Measurements from ENCODE around the gene OCEL1. TPM values are rescaled to one million over a fixed set of nuclear protein-coding genes. Genes with fewer than 3 reads are reported as not detected.

The OCEL1 gene
- total and polyA plus RNA-seq, 7 experiments from 2014 or later = 21.8 to 41.1 (median 31.2) TPM

DNA sequence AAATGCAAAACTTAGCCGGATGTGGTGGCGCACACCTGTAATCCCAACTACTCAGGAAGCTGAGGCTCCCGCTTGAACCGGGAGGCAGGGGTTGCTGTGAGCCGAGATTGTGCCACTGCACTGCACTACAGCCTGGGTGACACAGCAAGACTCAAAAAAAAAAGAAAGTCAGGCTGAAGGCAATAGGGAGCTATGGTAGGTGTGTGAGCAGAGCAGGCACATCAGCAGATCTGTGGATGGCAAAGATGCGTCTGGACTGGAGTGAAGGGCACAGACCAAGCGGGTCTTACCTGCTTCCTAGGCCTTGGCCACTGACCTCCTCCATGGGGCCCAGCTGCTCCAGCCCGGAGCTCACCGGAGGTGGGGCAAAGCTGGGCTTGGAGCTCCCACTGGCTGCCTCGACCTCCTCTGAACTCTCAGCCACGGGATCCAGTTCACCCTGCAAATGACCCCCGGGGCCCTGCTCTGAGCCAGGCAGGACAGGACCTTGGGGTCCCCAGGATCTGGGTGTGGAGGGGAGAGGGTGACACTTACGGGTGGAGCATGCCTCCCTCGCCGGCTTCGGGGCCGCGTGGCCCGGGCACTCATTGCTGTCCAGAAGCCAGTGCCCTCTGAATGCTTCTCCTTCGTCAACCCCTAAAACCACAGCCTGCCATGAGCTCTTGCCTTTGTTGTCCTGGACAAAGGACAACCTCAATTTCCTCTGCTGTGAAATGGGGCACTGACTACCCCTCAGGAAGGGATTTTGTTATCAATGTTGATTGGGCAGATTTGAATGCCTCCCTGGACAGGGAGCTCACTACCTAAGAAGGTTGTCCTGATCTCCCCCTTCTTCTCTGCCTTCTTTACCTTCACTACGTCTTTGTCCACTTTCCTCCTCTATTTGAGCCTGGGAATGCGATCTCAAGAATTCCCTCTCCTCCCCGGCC, 38.0 kb downstream of the OCEL1 start:
- no peak overlapping the region for H3K4me3 ChIP-seq (ENCODE audit: low read length)
- Mint-ChIP-seq H3K36me3 (no peaks in the 10 kb centered on the region), H3K27ac (peak overlapping the region in 7 of 9 donors; percentile 0 to 82 (median 47)), H3K27me3 (peaks cover 0 to 2% (median 0%) of the 10 kb centered on the region in 5 donors), H3K9me3 (peaks cover 0 to 4% (median 0%) of the 10 kb centered on the region in 11 donors), H3K4me1 (peaks cover 13 to 32% (median 26%) of the 10 kb centered on the region in 7 donors), H3K4me3 (peak overlapping the region in 2 of 10 donors; percentile 38 to 52)
- no peaks in the 10 kb centered on the region for H3K9me3 ChIP-seq (ENCODE audit: control insufficient read depth in 2 of 3, low read length in 3 of 3)
- DNase-seq (no peak), ATAC-seq (no peak)
- no peaks in the 10 kb centered on the region for H3K27me3 ChIP-seq (ENCODE audit: control insufficient read depth in 2 of 2, insufficient read depth in 2 of 2, low read length in 2 of 2)
- H3K4me1 ChIP-seq (ENCODE audit: control insufficient read depth in 2 of 2, insufficient read depth in 2 of 2, low read length in 2 of 2) = peaks cover 6 to 18% of the 10 kb centered on the region in 2 donors
- no peak overlapping the region for H3K27ac ChIP-seq (ENCODE audit: low read depth, low read length)
- peaks cover 0 to 3% (median 0%) of the 10 kb centered on the region in 3 experiments for H3K36me3 ChIP-seq (ENCODE audit: control insufficient read depth in 2 of 3, insufficient read depth in 3 of 3, low read length in 3 of 3)
- POLR2A ChIA-PET = interaction anchor here (0.6 to 1.8 kb wide), 7 partner anchors 8 to 480 kb away, joined by 3 to 6 read pairs (median 4); partner anchors contain the start of gene USE1
- CTCF ChIA-PET = interaction anchor here (1.1 to 1.3 kb wide), 2 partner anchors 29 to 192 kb away, joined by 4 read pairs; no protein-coding TSS in a partner anchor
- intact Hi-C loops (cut with micrococcal nuclease) = no loop called here

DNA sequence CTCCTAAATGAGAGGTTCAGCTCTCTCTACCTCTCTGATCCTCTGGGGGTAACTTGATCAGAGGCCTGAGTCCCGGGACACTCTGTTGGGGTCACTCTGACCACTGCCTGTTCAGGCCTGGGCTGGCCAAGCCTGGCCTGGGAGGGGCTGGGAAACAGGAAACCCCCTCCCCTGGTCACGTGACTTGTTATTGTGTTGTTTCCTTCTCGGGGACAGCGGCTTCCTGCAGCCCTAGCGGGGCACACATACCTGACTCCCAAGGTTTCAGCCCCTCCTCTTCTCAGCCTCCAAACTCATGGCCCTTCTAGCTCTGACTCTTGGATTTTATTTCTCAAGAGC, 38.6 kb downstream of the OCEL1 start, which contains the start of gene USHBP1:
USHBP1 (minus strand) TSS at position 105 of the 339 bp plus-strand sequence. CDS start 446 bp downstream, outside the sequence.
- H3K27ac ChIP-seq (ENCODE audit: low read depth, low read length) = no peak within 1 kb of the TSS
- no peak within 1 kb of the TSS for H3K4me3 ChIP-seq (ENCODE audit: low read length)
- no peaks in the 10 kb centered on the region for H3K36me3 Mint-ChIP-seq
- DNase-seq (no peak), ATAC-seq (no peak)
- H3K9me3 ChIP-seq (ENCODE audit: control insufficient read depth in 2 of 3, low read length in 3 of 3) = no peaks in the 10 kb centered on the region
- intact Hi-C loops (cut with micrococcal nuclease) = no loop called here
- peaks cover 0 to 6% (median 0%) of the 10 kb centered on the region in 3 experiments for H3K36me3 ChIP-seq (ENCODE audit: control insufficient read depth in 2 of 3, insufficient read depth in 3 of 3, low read length in 3 of 3)
- H3K27me3 Mint-ChIP-seq = peaks cover 0 to 2% (median 0%) of the 10 kb centered on the region in 5 donors
- H3K4me1 Mint-ChIP-seq = peaks cover 13 to 32% (median 26%) of the 10 kb centered on the region in 7 donors
- H3K4me1 ChIP-seq (ENCODE audit: control insufficient read depth in 2 of 2, insufficient read depth in 2 of 2, low read length in 2 of 2) = peaks cover 6 to 18% of the 10 kb centered on the region in 2 donors
- H3K27me3 ChIP-seq (ENCODE audit: control insufficient read depth in 2 of 2, insufficient read depth in 2 of 2, low read length in 2 of 2) = no peaks in the 10 kb centered on the region
- peak within 1 kb of the TSS in 8 of 9 donors; percentile 0 to 82 (median 43) for H3K27ac Mint-ChIP-seq
- H3K4me3 Mint-ChIP-seq = peak within 1 kb of the TSS in 2 of 10 donors; percentile 38 to 52
- CTCF ChIA-PET = interaction anchor here (1.1 to 1.5 kb wide), 4 partner anchors 16 to 192 kb away, joined by 3 to 5 read pairs (median 4); no protein-coding TSS in a partner anchor
- H3K9me3 Mint-ChIP-seq = peaks cover 0 to 4% (median 0%) of the 10 kb centered on the region in 11 donors
- POLR2A ChIA-PET = interaction anchor here (1.0 to 1.8 kb wide), 4 partner anchors 19 to 50 kb away, joined by 3 to 6 read pairs (median 4); partner anchors contain the start of gene USE1

DNA sequence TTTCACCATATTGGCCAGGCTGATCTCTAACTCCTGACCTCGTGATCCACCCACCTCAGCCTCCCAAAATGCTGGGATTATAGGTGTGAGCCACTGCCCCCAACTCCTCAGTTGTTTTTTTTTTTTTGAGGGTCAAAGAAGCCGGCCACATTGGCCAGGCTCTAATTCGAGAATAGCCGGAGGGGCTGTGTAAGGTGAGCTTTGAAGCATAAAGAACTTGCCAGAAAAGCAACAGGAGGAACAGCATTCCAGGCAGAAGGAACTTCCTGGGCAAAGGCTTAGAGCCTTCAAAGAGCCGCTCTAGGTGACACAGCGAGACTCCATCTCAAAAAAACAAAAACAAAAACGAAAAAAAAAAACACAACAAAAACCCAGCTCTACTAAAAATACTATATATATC, 40.0 kb downstream of the OCEL1 start:
- ATAC-seq = no peak
- Histone ChIP-seq H3K36me3 (ENCODE audit: control insufficient read depth in 2 of 3, insufficient read depth in 3 of 3, low read length in 3 of 3) (peaks cover 0 to 13% (median under 1%) of the 10 kb centered on the region in 3 experiments), H3K4me1 (ENCODE audit: control insufficient read depth in 2 of 2, insufficient read depth in 2 of 2, low read length in 2 of 2) (peaks cover 6 to 18% of the 10 kb centered on the region in 2 donors), H3K27me3 (ENCODE audit: control insufficient read depth in 2 of 2, insufficient read depth in 2 of 2, low read length in 2 of 2) (no peaks in the 10 kb centered on the region), H3K4me3 (ENCODE audit: low read length) (no peak overlapping the region), H3K9me3 (ENCODE audit: control insufficient read depth in 2 of 3, low read length in 3 of 3) (no peaks in the 10 kb centered on the region), H3K27ac (ENCODE audit: low read depth, low read length) (no peak overlapping the region)
- DNase-seq = no peak
- ChIA-PET POLR2A (interaction anchor here (0.8 to 3.4 kb wide), 11 partner anchors 7 to 605 kb away, joined by 3 to 18 read pairs (median 6); partner anchors contain the start of genes OCEL1 and USE1), CTCF (interaction anchor here (0.6 to 1.5 kb wide), 5 partner anchors 13 to 1057 kb away, joined by 3 to 5 read pairs (median 5); partner anchors contain the start of gene LSM4)
- intact Hi-C loops (cut with micrococcal nuclease) = loop anchor here in 1 of 2 donors (2.0 kb wide), 2 partner anchors 19 to 31 kb away; no protein-coding TSS in a partner anchor
- Mint-ChIP-seq H3K4me1 (peaks cover 8 to 31% (median 22%) of the 10 kb centered on the region in 7 donors), H3K27ac (peak overlapping the region in 2 of 9 donors; percentile 30 to 82), H3K9me3 (peaks cover 0 to 4% (median 0%) of the 10 kb centered on the region in 11 donors), H3K4me3 (peak overlapping the region in 1 of 10 donors; percentile 9), H3K36me3 (peaks cover 0 to 4% (median 0%) of the 10 kb centered on the region in 5 donors), H3K27me3 (peaks cover 0 to 2% (median 0%) of the 10 kb centered on the region in 5 donors)

DNA sequence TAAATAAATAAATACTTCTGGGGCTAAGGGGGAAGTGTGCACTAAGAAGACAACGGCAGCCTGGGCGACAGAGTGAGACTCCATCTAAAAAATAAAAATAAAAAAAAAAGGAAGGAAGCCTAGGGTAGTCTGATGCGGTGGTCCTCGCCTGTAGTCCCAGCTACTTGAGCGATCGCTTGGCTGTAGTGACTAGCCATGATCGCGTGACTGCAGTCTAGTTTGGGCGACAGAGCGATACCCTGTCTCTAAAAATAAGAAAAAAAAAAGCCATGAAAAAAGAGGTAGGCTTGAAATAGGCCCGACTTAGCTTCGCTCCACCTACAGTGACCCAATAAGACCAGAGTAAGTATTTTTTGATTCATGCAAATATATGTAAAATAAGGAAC, 40.6 kb downstream of the OCEL1 start:
- Histone ChIP-seq H3K36me3 (ENCODE audit: control insufficient read depth in 2 of 3, insufficient read depth in 3 of 3, low read length in 3 of 3) (peaks cover 0 to 18% (median 6%) of the 10 kb centered on the region in 3 experiments), H3K9me3 (ENCODE audit: control insufficient read depth in 2 of 3, low read length in 3 of 3) (no peaks in the 10 kb centered on the region), H3K4me3 (ENCODE audit: low read length) (peak overlapping the region; percentile 38), H3K4me1 (ENCODE audit: control insufficient read depth in 2 of 2, insufficient read depth in 2 of 2, low read length in 2 of 2) (peaks cover 6 to 18% of the 10 kb centered on the region in 2 donors), H3K27ac (ENCODE audit: low read depth, low read length) (peak overlapping the region; percentile 48), H3K27me3 (ENCODE audit: control insufficient read depth in 2 of 2, insufficient read depth in 2 of 2, low read length in 2 of 2) (no peaks in the 10 kb centered on the region)
- Mint-ChIP-seq H3K4me1 (peaks cover 8 to 30% (median 22%) of the 10 kb centered on the region in 7 donors), H3K27me3 (peaks cover 0 to 2% (median 0%) of the 10 kb centered on the region in 5 donors), H3K36me3 (peaks cover 0 to 7% (median 4%) of the 10 kb centered on the region in 5 donors), H3K9me3 (peaks cover 0 to 4% (median 0%) of the 10 kb centered on the region in 11 donors), H3K27ac (peak overlapping the region; percentile 69 to 93 (median 82)), H3K4me3 (peak overlapping the region; percentile 68 to 92 (median 84))
- ChIA-PET POLR2A (interaction anchor here (0.6 to 3.4 kb wide), 19 partner anchors 8 to 606 kb away, joined by 3 to 18 read pairs (median 6); partner anchors contain the start of genes DDA1, MVB12A, OCEL1 and USE1), CTCF (interaction anchor here (0.6 to 1.4 kb wide), 9 partner anchors 13 to 1056 kb away, joined by 3 to 14 read pairs (median 4); partner anchors contain the start of genes LSM4 and MRPL34)
- ATAC-seq (no peak), DNase-seq (no peak)
- intact Hi-C loops (cut with micrococcal nuclease) = loop anchor here in 1 of 2 donors (2.0 kb wide), 2 partner anchors 20 to 32 kb away; no protein-coding TSS in a partner anchor

DNA sequence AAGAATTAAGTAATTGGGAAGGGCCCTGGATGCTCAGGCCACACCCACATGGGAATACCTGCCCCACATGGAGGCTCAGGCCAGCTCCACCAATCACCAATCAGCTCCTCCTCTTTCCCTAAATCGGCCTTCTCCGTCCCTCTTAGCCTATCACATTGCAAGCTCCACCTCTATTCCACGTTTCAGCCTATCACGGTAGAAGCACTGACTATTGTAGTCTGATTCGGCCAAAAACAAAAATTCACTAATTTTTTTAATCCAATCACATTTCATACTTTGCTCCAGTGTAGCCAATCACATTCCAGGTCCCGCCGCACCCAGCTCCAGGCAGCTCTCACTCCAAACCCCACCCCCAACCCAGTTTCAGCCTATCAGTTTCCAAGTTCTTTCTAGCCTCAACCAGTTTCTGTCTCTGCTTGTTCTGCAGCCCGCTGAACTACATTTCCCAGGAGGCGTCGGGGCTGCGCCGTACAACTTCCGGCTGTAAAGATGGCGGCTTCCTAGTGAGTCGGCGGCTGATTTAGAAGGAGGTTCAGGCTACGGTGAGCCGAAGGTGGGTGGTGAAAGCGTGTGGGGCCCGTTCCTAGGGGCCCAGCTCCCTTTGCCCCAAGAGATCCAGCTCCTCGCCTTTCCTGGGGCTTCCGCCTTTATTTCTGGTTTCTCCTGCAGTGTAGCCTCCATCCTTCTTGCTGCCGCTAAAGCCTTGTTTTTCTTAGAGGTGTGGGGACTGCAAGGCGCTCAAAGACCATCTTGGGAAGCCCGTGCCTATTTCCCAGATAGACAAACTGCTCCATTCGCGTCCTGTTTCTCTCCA, 41.2 kb downstream of the OCEL1 start, which contains the start of gene BABAM1:
BABAM1 (plus strand) TSS at position 469 of the 814 bp plus-strand sequence. CDS start 1,364 bp downstream, outside the sequence.
- H3K27me3 ChIP-seq (ENCODE audit: control insufficient read depth in 2 of 2, insufficient read depth in 2 of 2, low read length in 2 of 2) = no peaks in the 10 kb centered on the region
- no peaks in the 10 kb centered on the region for H3K9me3 ChIP-seq (ENCODE audit: control insufficient read depth in 2 of 3, low read length in 3 of 3)
- peak within 1 kb of the TSS; percentile 68 to 92 (median 84) for H3K4me3 Mint-ChIP-seq
- ATAC-seq = peak; percentile 96
- intact Hi-C loops (cut with micrococcal nuclease) = loop anchor here (1.0 to 2.0 kb wide), 13 partner anchors 20 to 266 kb away; partner anchors contain the start of genes GTPBP3 (in 2 of the 2), HAUS8 (in 2 of the 2), MRPL34 (in 2 of the 2) and MYO9B (in 2 of the 2)
- peaks cover 0 to 24% (median 6%) of the 10 kb centered on the region in 3 experiments for H3K36me3 ChIP-seq (ENCODE audit: control insufficient read depth in 2 of 3, insufficient read depth in 3 of 3, low read length in 3 of 3)
- ChIA-PET CTCF (interaction anchor here (0.6 to 1.4 kb wide), 8 partner anchors 12 to 143 kb away, joined by 3 to 14 read pairs (median 4); partner anchors contain the start of gene MRPL34), POLR2A (interaction anchor here (0.6 to 3.4 kb wide), 23 partner anchors 9 to 607 kb away, joined by 3 to 18 read pairs (median 4); partner anchors contain the start of genes DDA1, MVB12A, OCEL1 and PGLS)
- peaks cover 6 to 18% of the 10 kb centered on the region in 2 donors for H3K4me1 ChIP-seq (ENCODE audit: control insufficient read depth in 2 of 2, insufficient read depth in 2 of 2, low read length in 2 of 2)
- peaks cover 0 to 7% (median 4%) of the 10 kb centered on the region in 5 donors for H3K36me3 Mint-ChIP-seq
- peaks cover 0 to 4% (median 0%) of the 10 kb centered on the region in 11 donors for H3K9me3 Mint-ChIP-seq
- peak within 1 kb of the TSS; percentile 84 for H3K4me3 ChIP-seq (ENCODE audit: low read length)
- H3K27me3 Mint-ChIP-seq = peaks cover 0 to 2% (median 0%) of the 10 kb centered on the region in 5 donors
- H3K27ac ChIP-seq (ENCODE audit: low read depth, low read length) = peak within 1 kb of the TSS; percentile 76
- H3K27ac Mint-ChIP-seq = peak within 1 kb of the TSS; percentile 69 to 93 (median 82)
- DNase-seq = peak; percentile 69 to 99 (median 99)
- peaks cover 8 to 30% (median 22%) of the 10 kb centered on the region in 7 donors for H3K4me1 Mint-ChIP-seq
